ENCODE measurements around the gene UBE2D1.

UBE2D1 gene

DNA sequence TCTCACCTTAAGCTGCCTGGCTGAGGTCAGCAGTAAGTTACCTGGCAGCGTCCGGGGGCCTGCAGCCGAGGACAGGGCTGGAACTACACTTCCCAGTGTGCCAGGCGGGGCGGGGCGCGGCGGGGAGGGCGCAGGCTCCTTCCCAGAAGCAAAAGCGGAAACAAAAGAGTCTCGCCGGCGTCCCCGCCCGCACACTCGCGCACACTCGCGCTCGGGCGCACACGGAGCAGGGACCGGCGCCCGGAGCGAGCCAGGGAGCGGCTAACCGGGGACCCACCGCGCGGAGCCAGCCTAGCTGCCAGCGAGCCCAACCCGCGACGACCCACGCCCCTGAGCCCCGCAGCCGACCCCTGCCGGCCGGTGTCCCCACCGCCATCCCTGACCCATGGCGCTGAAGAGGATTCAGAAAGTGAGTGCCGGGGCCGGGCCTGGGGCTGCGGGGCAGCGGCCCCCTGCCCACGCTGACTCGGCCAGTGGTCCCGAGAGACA is at the start of gene UBE2D1:
Gene UBE2D1, plus strand, starts transcription at position 190 of the 489 bp plus-strand sequence. Its CDS starts 196 bp downstream, at position 386.
- peak; percentile 56 to 67 (median 62) for DNase-seq (ENCODE audit: low read depth in 2 of 3, low spot score in 2 of 3)

DNA sequence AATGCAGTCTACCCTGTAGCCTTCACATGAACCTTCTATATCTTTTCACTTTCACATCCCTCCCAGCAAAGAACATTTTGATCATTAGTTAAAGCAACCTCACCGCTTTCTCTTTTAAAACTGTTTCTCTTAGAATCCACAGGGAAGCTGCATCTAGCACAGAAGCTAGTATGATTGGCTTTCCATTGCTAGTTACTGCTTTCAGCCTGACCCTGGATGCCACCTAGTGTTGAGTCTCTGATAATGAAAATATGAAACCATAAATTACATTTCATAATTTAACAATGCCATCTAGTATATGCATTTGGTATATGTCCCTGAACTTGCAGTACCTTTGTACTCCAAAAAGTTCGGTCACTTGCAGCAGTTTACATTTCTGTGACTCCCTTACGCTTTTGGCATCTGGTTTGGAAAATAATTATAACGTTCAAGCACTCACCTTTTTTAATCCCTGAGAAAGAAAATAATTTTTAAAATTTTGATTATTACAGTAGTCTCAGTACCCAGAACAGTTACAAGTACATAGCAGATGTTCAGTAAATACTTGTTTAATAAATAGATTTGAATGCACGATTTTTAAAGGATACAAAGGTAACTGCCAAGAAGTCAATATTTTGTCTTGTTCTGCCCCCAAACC is 43.1 kb upstream of the UBE2D1 start:
- no peak for DNase-seq (ENCODE audit: low read depth in 2 of 3, low spot score in 2 of 3)

DNA sequence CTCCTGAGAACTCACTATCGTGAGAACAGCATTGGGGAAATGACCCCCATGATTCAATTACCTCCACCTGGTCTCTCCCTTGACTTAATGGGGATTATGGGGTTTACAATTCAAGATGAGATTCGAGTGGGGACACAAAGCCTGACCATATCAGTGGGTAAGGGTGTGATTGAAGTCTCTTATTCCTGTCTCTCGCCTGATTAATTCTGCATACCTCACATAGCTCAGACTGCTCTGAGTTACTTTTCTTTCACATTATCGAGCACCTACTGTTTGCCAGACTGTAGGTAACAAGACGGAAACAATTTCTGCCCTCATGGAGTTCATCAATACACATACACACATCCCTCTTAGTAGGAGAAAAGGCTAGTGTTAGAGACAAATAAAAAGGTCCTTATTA is 40.8 kb upstream of the UBE2D1 start:
- no peak for DNase-seq (ENCODE audit: low read depth in 2 of 3, low spot score in 2 of 3)

DNA sequence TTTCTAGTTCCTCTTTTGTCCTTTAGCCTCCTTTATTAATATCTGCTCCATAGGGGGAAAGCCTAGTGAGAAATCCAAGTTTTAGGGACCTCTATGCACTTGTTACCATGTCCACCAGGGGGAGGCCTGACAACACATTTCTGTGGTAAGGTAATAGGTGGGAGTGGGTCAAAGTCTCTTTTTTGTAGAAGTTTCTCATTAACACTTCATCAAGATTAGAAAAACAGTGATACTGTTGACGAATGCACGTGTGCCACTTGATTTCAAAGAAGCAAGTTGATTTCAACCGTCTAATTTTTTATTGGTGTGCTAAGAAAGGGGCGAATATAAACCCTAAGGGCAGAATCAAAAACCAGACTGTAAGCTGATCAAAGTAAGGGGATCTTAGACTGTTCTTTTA is 35.2 kb upstream of the UBE2D1 start:
- DNase-seq (ENCODE audit: low read depth in 2 of 3, low spot score in 2 of 3): peak in 1 of 3 experiments; percentile 18

DNA sequence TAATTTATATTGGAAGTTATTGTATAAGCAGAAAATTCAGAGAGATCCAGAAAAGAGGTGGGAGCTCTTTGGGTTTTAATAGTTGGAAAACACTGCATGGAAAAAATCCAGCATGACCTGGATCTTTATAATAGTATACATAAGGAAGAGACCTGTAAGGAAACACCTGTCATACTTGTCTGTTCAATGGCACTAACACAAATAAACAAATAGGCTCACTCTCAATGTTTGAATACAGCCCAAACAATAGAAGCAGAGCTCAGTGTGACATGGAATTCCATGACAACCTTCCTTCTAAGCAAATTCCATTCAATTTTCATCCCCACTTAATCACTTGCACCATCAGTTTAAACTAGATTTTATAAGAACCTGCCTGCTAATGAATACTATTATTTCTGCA is 34.1 kb upstream of the UBE2D1 start:
- DNase-seq (ENCODE audit: low read depth in 2 of 3, low spot score in 2 of 3): no peak

DNA sequence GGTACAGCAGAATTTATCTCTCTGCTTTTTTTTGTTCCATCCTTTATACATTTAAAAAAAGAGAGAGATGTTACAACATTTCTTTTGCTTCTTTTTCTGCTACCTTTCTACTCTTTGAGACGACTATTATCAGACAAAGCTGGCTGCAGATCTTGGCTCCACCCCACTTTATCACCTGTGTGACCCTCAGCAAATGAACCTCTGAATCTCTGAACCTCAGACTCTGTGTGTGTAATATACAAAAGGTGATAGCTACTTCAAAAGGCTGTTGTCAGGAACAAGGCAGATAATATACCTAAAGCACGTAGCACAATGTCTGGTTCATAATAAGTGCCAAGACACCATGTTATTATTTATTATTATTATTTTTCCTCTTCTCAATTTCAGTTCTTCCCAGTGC is 32.6 kb upstream of the UBE2D1 start:
- no peak for DNase-seq (ENCODE audit: low read depth in 2 of 3, low spot score in 2 of 3)

DNA sequence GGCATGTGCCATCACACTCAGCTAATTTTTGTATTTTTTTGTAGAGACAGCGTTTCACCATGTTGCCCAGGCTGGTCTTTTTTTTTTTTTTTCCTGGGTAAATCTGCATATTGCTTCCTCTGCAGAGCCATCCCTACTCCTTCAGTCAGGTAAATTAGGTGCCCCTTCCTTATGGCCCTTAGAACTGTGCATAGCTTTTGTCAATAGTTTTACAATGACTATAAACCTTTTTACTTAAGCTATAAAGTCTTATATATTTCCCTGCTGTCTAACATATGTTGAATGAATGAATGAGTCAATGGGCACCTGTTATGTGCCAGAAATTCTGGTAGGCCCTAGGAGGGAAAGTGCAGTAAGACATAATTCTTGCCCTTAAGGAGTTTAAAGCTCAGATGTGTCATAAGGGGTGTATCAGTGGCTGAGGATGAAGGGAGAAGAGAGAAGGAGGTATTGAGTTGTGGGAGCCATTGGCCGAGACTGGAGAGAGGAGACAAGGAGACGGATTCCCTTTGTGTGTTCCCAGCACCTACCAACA is 30.6 kb upstream of the UBE2D1 start:
- no peak for DNase-seq (ENCODE audit: low read depth in 2 of 3, low spot score in 2 of 3)

DNA sequence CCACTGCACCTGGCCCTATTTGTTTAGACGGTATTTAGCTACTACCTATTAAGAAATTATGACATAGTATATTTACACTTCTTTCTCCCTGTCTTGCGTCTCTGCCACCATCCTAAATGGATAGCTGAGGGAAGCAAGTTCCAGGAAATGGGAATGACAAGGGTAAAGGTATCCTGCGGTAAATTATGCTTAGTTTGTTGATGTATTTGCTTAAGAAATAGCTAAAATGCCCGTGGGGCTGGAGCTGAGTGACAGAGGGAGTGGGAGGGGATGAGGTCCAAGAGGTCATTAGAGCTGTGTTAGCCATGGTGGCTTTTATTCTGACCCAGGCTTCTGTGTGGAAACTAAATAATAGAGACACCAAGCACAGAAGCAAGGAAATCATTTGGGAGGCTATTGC is 29.0 kb upstream of the UBE2D1 start:
- DNase-seq (ENCODE audit: low read depth in 2 of 3, low spot score in 2 of 3): no peak

DNA sequence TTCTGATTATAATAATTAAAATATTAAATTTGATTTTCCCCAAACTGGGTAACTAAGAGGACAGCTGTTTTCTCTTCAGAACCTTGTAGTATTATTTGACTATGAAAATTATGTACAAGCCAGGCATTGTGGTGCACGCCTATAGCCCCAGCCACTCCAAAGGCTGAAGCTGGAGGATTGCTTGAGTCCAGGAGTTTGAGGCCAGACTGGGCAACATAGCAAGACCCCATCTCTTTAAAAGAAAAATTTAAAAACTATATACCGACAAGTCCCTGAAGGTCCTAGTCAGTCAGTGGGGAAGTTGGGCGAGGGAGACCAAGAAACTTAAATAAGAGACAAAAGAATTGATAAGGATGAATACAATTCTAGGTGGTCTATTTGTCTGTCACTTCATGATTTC is 27.1 kb upstream of the UBE2D1 start:
- DNase-seq (ENCODE audit: low read depth in 2 of 3, low spot score in 2 of 3): no peak

DNA sequence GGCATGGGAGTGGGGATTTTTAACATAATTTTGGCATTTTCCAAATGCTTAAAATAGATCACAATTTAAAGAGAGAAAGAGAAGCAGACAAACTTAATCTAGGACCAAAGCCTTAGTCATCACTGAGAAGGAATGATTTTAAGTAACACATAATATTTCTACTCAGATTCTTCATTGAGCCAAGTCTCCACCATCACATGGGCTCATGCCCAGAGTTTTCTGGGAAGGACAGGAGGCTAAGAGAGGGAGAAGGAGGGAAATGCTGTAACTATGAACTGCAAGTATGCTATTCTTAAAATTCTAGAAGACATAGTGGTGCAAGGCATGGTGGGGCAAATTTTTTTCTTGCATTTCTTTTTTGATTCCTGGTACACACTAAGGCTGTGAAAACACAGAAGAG is 23.8 kb upstream of the UBE2D1 start:
- no peak for DNase-seq (ENCODE audit: low read depth in 2 of 3, low spot score in 2 of 3)

DNA sequence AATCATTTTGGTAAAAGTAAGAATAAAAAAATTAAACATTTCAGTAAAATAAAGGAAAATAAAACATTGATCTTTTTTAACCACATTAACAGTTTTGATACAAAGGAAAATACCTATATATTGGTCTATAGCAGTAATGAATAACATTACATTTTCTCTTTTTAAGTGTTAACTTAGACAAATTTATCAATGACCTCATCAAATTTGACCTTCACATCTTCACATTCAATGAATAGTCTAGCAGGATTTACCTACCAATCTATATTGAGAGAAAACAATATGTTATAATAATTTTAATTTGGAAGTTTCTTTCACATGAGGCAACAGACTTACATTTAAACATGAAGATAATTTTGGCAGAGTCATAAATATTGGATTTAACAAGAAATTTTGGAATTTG is 17.9 kb upstream of the UBE2D1 start:
- DNase-seq (ENCODE audit: low read depth in 2 of 3, low spot score in 2 of 3): no peak

DNA sequence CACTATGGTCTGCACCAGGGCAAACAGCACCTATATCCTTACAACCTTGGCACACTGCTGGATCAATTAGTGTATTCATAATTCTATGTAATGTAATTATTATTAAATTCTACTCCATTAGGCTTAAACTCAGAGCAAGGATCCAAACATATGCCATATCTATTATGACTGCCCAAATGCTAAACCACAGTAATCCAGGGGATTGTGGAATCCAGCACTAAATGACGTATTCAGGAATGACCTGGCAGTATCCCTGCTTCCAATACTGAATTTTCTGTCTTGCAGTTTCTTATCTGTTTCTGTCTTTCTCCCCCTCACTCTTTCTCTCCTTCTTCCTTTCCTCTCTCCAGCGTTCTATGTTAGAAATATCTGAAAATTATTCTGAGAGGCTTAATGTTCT is 16.5 kb upstream of the UBE2D1 start:
- DNase-seq (ENCODE audit: low read depth in 2 of 3, low spot score in 2 of 3): no peak

DNA sequence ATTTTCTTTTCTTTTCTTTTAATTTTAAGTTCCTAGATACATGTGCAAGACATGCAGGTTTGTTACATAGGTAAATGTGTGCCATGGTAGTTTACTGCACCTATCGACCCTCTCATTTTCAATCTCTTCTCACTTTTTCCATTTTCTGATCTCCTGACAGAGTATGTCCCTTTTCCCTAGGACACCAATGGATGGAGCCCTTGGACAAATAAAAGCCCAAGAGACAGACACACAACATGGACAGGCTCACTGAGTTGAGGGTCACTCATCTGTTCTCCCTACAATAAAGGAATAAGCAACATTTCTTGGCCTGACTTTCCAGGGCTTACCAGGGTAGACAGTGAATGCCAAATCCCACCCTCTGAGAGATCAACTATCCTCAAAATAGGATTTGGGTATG is 15.2 kb upstream of the UBE2D1 start:
- DNase-seq (ENCODE audit: low read depth in 2 of 3, low spot score in 2 of 3): no peak

DNA sequence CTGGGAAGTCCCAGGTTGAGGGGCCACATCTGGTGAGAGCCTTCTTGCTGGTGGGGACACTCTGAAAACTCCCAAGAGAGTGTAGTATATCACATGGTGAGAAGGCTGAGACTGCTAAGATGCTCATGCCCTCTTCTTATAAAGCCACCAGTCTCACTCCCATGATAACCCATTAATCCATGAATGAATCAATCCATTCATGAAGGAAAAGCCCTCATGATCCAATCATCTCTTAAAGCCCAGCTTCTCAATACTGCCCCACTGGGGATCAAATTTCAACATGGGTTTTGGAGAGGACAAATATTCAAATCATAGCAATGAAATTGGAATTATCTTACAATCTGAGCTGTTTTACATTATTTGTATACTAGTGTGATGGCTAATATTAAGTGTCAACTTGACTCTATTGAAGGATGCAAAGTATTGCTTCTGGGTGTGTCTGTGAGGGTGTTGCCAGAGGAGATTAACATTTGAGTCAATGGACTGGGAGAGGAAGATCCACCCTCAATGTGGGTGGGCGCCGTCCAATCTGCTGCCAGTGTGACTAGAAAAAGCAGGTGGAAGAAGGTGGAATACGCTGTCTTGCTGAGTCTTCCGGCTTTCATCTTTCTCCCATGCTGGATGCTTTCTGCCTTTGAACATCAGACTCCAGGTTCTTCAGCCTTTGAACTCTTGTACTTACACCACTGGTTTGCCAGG is 14.3 kb upstream of the UBE2D1 start:
- no peak for DNase-seq (ENCODE audit: low read depth in 2 of 3, low spot score in 2 of 3)

DNA sequence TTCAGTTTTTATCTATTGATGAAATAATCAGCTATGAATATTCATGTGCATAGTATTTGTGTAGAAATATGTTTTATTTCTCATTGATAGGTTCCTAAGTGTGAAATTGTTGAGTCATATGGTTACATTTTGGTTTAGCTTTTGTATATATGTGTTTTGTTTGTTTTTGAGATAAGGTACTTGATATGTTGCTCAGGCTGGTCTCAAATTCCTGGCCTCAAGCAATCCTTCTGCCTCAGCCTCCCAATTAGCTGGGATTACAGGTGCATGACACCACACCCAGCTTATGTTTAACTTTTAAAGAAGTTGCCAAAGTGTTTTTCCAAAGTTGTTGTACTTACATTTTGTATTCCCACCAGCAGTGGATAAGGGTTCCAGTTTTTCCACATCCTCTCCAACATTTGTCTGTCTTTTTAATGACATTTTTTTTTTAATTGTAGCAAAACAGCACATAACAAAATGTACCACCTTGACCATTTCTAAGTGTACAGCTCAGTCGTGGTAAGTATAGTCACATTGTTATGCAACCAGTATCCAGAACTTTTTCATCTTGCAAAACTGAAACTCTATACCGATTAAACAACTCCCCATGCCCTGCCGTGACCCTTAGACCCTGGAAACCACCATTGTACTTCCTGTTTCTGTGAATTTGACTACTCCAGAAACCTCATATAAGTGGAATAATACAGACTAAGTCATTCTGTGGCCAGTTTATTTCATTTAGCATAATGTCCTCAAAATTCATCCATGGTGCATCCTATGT is 12.6 kb upstream of the UBE2D1 start:
- DNase-seq (ENCODE audit: low read depth in 2 of 3, low spot score in 2 of 3): no peak

DNA sequence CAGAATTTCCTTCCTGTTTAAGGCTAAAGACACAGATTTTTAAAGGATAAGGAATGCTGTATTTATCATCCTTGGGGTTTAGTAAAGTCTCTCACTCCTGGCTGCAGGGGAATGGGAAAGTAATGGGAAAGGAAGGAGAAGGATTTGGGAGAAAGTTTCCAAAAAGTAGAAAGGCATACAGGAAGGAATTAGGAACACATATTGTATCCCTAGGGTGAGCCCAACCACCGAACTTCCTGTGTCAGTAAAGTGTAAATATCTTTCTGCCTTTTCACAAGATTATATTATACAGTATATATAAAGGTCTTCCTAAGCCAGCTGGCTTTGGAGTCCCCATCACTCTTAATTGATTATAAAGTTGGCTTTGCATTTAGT is 12.0 kb upstream of the UBE2D1 start:
- no peak for DNase-seq (ENCODE audit: low read depth in 2 of 3, low spot score in 2 of 3)

DNA sequence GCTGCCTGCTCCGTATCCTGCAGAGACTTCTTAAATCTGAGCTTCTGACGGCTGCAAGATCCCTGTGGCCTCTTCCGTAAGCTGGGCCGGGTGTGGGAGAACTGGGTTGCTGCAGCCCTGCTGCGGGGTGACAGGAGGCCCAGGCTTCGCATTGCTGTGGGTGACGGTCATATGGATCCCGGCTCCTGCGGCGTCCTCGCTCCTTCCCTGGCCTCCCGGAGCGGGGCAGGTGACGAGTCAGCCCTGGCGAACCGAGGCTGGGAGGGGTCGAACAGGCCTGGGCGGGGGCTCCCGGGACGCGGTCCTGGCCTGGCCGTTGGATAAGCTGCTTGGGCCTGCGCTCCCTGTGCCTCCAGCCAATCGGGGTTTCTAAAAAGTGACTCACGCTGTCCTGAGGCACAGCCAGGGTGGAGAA is 7.8 kb upstream of the UBE2D1 start:
- no peak for DNase-seq (ENCODE audit: low read depth in 2 of 3, low spot score in 2 of 3)

DNA sequence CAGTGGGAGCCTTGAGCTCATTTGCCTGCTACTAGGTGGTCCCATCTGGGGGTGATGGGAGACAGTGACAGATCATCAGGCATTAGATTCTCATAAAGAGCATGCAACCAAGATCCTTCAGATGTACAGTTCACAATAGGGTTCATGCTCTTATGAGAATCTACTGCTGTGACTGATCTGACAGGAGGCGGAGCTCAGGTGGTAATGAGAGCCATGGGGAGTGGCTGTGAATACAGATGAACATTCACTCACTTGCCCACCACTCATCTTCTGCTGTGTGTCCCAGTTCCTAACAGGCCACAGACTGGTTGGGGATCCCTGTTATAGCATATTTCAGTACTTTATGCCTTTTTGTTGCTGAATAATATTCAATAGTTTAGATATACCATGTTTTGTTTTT is 6.6 kb upstream of the UBE2D1 start:
- DNase-seq (ENCODE audit: low read depth in 2 of 3, low spot score in 2 of 3): no peak

DNA sequence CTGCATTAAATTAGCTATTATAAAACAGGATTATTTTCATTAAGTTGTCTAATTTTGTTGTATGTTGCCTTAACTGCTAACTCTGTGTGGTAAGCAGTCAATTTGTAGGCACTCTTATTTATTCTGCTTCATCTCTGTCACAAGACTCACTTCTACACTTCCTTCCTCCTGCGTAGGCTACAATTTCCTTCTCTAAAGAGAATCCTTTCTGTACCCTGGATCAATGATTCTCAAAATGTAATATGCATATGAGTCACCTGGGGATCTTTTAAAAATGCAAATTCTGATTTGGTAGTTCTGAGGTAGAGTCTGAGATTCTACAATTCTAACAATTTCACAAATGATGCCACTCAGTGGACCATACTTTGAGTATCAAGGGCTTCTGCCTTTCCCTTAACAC is 4.4 kb upstream of the UBE2D1 start:
- no peak for DNase-seq (ENCODE audit: low read depth in 2 of 3, low spot score in 2 of 3)

DNA sequence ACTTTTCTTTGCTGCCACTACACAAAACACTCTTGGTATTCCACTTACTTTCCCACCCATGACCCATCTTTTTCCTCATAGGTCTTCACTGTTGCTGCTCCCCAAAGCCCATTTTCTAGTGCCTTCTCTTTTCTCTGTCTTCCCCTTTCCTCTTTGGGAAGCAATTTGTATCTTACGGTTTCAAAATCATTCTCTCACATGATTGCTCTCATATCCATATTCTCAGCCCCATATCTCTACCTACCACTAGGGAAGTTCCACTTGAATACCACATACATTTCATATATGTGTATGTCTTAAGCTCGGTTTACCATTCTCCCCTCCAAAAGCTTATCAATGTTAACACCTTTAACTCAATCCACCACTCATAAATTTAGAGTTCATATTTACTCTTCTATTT is 3.2 kb upstream of the UBE2D1 start:
- DNase-seq (ENCODE audit: low read depth in 2 of 3, low spot score in 2 of 3): no peak

DNA sequence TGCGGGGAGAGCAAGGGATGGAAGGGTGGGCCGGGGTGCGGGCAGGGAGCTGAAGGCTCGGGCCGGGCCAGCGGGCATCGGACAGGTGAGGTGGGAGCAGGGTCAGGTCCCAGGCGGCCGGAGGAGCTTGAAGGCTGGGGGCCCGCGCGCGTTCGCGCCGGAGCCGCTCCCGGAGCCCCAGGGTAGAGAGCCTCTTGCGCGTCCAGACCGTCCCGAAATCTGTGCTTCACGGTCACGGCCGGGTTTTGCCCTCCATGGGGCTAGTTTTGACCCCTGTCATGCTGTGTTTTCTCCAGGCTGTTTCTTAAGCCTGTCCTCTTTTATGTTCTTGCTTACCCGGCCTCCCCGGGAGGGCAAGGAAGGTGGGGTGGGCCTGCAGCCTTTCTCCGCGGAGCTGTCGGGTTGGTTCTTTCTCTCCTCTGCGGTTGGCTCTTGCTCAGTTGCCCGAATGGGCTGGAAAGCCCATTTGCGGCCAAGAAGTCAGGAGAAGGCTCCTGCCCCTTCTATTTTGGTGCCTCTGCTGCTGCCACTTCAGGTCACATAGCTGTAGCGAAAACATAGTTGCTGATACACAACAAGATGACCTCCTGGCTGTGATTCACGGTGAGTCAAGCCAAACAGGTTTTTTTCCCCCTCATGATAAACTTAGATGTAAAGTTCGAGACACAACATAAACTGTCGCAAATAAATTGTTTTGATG is 650 bp downstream of the UBE2D1 start:
- DNase-seq (ENCODE audit: low read depth in 2 of 3, low spot score in 2 of 3): peak in 1 of 3 experiments; percentile 6

All from activated CD8-positive, alpha-beta memory T cell treated with anti-CD3 and anti-CD28 coated beads for 48 hours (primary cell).